Epithelial cell of umbilical artery (primary cell): ENCODE results near the gene NUBP2. TPM values are rescaled to one million over a fixed set of nuclear protein-coding genes. Genes with fewer than 3 reads are reported as not detected.

Source experiments
- total RNA-seq: library from RNA; depleted of rRNA; stranded (reverse); fragments of >200 nt; gene quantifications from 2 replicates; pipeline ENCODE4 v1.2.3, GENCODE V29; 2014

The NUBP2 gene
- 111 and 136 TPM in 2 replicates for total RNA-seq

GRCh38 chr16:1782408-1783264, at the start of gene NUBP2, which contains the start of gene SPSB3:
Gene NUBP2, plus strand, starts transcription at chr16:1782960. Its CDS starts 61 bp downstream, at chr16:1783021.
Gene SPSB3, minus strand, starts transcription at chr16:1782571. Its CDS starts 1,088 bp downstream, at chr16:1781483.

GRCh38 chr16:1771188-1771863, 11.4 kb upstream of the NUBP2 start, which contains the start of gene NME3:
Gene NME3, minus strand, starts transcription at chr16:1771543. Its CDS starts 9 bp downstream, at chr16:1771534.

GRCh38 chr16:1772362-1772907, 10.3 kb upstream of the NUBP2 start, which contains the start of gene EME2:
Gene EME2, plus strand, starts transcription at chr16:1772810. Its CDS starts 418 bp downstream, at chr16:1773228.

GRCh38 chr16:1772908-1773702, 9.7 kb upstream of the NUBP2 start, which contains the start of gene MRPS34:
Gene MRPS34, minus strand, starts transcription at chr16:1773134. Its CDS starts 15 bp downstream, at chr16:1773119.

GRCh38 chr16:1793578-1794220, 10.9 kb downstream of the NUBP2 start, which contains the start of gene IGFALS:
Gene IGFALS, minus strand, starts transcription at chr16:1793705. Its CDS starts 53 bp downstream, at chr16:1793652.

GRCh38 chr16:1826691-1827573, 44.2 kb downstream of the NUBP2 start, which contains the start of the genes FAHD1 and HAGH:
Gene FAHD1, plus strand, starts transcription at chr16:1827206. Its CDS starts 33 bp downstream, at chr16:1827239.
Gene HAGH, minus strand, starts transcription at chr16:1826825. Its CDS starts 38 bp downstream, at chr16:1826787.

Other genes with a start within 250 kb of the NUBP2 start
- gene TMEM204, start 249.3 kb upstream of the NUBP2 start, total RNA-seq = 15.0 and 36.7 TPM in 2 replicates
- gene IFT140, start 170.9 kb upstream of the NUBP2 start, total RNA-seq = 21.4 and 26.3 TPM in 2 replicates
- gene CRAMP1, start 170.6 kb upstream of the NUBP2 start, total RNA-seq = 5.5 and 6.4 TPM in 2 replicates
- gene JPT2, start 104.7 kb upstream of the NUBP2 start, total RNA-seq = 52.0 and 75.0 TPM in 2 replicates
- 23.4 and 26.4 TPM in 2 replicates for gene MAPK8IP3, start 76.8 kb upstream of the NUBP2 start, total RNA-seq
- gene NME3, start 11.4 kb upstream of the NUBP2 start, total RNA-seq = 80.9 and 93.5 TPM in 2 replicates
- 5.5 and 8.2 TPM in 2 replicates for gene EME2, start 10.2 kb upstream of the NUBP2 start, total RNA-seq
- 88.3 and 95.2 TPM in 2 replicates for gene MRPS34, start 9.8 kb upstream of the NUBP2 start, total RNA-seq
- gene SPSB3, start 389 bp upstream of the NUBP2 start, total RNA-seq = 40.6 and 43.5 TPM in 2 replicates
- not detected in 2 replicates for gene IGFALS, start 10.7 kb downstream of the NUBP2 start, total RNA-seq
- gene HAGH, start 43.9 kb downstream of the NUBP2 start, total RNA-seq = 78.4 and 81.5 TPM in 2 replicates
- 126 and 137 TPM in 2 replicates for gene FAHD1, start 44.2 kb downstream of the NUBP2 start, total RNA-seq
- under 0.01 and 0.30 TPM in 2 replicates for gene MEIOB, start 89.2 kb downstream of the NUBP2 start, total RNA-seq
- gene HS3ST6, start 135.5 kb downstream of the NUBP2 start, total RNA-seq = not detected in 2 replicates
- 6.5 and 8.1 TPM in 2 replicates for gene MSRB1, start 160.2 kb downstream of the NUBP2 start, total RNA-seq
- gene RPL3L, start 171.7 kb downstream of the NUBP2 start, total RNA-seq = not detected in 2 replicates
- 143 and 149 TPM in 2 replicates for gene NDUFB10, start 176.6 kb downstream of the NUBP2 start, total RNA-seq
- gene RPS2, start 181.9 kb downstream of the NUBP2 start, total RNA-seq = 1,321 and 2,704 TPM in 2 replicates
- gene RNF151, start 183.9 kb downstream of the NUBP2 start, total RNA-seq = not detected in 2 replicates
- 56.5 and 105 TPM in 2 replicates for gene TBL3, start 189.1 kb downstream of the NUBP2 start, total RNA-seq
- not detected in 2 replicates for gene NOXO1, start 198.5 kb downstream of the NUBP2 start, total RNA-seq
- 18.7 and 20.1 TPM in 2 replicates for gene GFER, start 201.2 kb downstream of the NUBP2 start, total RNA-seq
- 4.3 and 4.9 TPM in 2 replicates for gene SYNGR3, start 207.0 kb downstream of the NUBP2 start, total RNA-seq
- gene ZNF598, start 226.9 kb downstream of the NUBP2 start, total RNA-seq = 18.1 and 18.2 TPM in 2 replicates
- gene NPW, start 236.8 kb downstream of the NUBP2 start, total RNA-seq = 2.0 TPM in 1 of 2 replicates, not detected in the other
- 21.8 and 46.0 TPM in 2 replicates for gene NHERF2, start 243.9 kb downstream of the NUBP2 start, total RNA-seq